GM04504 (cell line): Measurements from ENCODE around the gene PRDM16.

ENCODE experiments used
- DNase-seq: peaks from one replicate; pipeline ENCODE4 v3.0.0-alpha.2; 2012; ENCODE audit warnings: low read depth

PRDM16 gene

GRCh38 chr1:3124246-3124645 lies 55.2 kb downstream of the PRDM16 start:
- DNase-seq: no peak

- no peak for DNase-seq
These were observed 56.1 kb downstream of the PRDM16 start for GRCh38 chr1:3125078-3125477.

GRCh38 chr1:3125546-3126368 lies 56.8 kb downstream of the PRDM16 start:
- no peak for DNase-seq

- DNase-seq: no peak
These were observed 58.0 kb downstream of the PRDM16 start for GRCh38 chr1:3126756-3127678.

GRCh38 chr1:3127738-3128137 lies 58.7 kb downstream of the PRDM16 start:
- no peak for DNase-seq

GRCh38 chr1:3128431-3129132 lies 59.6 kb downstream of the PRDM16 start:
- DNase-seq: no peak

- no peak for DNase-seq
These were observed 60.1 kb downstream of the PRDM16 start for GRCh38 chr1:3129133-3129490.

- DNase-seq: no peak
These were observed 61.3 kb downstream of the PRDM16 start for GRCh38 chr1:3130268-3130667.

- DNase-seq: no peak
These were observed 63.7 kb downstream of the PRDM16 start for GRCh38 chr1:3132660-3133059.

- no peak for DNase-seq
These were observed 64.7 kb downstream of the PRDM16 start for GRCh38 chr1:3133686-3134085.

- DNase-seq: no peak
These were observed 65.5 kb downstream of the PRDM16 start for GRCh38 chr1:3134381-3135072.

- no peak for DNase-seq
These were observed 66.2 kb downstream of the PRDM16 start for GRCh38 chr1:3135073-3135702.

GRCh38 chr1:3135744-3136455 lies 66.9 kb downstream of the PRDM16 start:
- DNase-seq: no peak

- DNase-seq: no peak
These were observed 67.5 kb downstream of the PRDM16 start for GRCh38 chr1:3136532-3136931.

GRCh38 chr1:3137111-3138100 lies 68.4 kb downstream of the PRDM16 start:
- no peak for DNase-seq

- no peak for DNase-seq
These were observed 69.7 kb downstream of the PRDM16 start for GRCh38 chr1:3138623-3139151.

- DNase-seq: no peak
These were observed 70.4 kb downstream of the PRDM16 start for GRCh38 chr1:3139451-3139852.

- no peak for DNase-seq
These were observed 70.9 kb downstream of the PRDM16 start for GRCh38 chr1:3139871-3140361.

GRCh38 chr1:3140437-3140836 lies 71.4 kb downstream of the PRDM16 start:
- DNase-seq: no peak
